Measurements from ENCODE around the gene HINFP.

- TF ChIP-seq EP300 (IDR thresholded peaks at IDR 0.05) (no peak), POLR2A (IDR thresholded peaks at IDR 0.05) (no peak)
These were observed 5.7 kb upstream of the HINFP start for GRCh38 chr11:119115484-119116234.

Measured in tibial nerve (tissue), 3 donors.